Smooth muscle cell (in vitro differentiated cells): Measurements from ENCODE around the gene ZMIZ1. TPM values are rescaled to one million over a fixed set of nuclear protein-coding genes. Genes with fewer than 3 reads are reported as not detected.
A peak's percentile ranks its signal among the peaks of the same experiment; 100 is the strongest.

Source experiments
- DNase-seq: peaks from one replicate; lab custom pipeline; 2025; ENCODE audit not compliant: unreplicated experiment; lab: John Stamatoyannopoulos, UW
- H2AFZ ChIP-seq: fragments of 200-600 bp; sonication (generic); 2 replicates; pipeline ENCODE4 v1.6.0; 2016; ENCODE audit warnings: antibody characterized with exemption, low read depth, mild to moderate bottlenecking
- H3F3A ChIP-seq: fragments of 200-600 bp; sonication (generic); 2 replicates; pipeline ENCODE4 v1.6.0; 2017; ENCODE audit warnings: antibody characterized with exemption, low read depth
- H3K27ac ChIP-seq: fragments of 200-600 bp; sonication (generic); 2 replicates; pipeline ENCODE4 v1.5.1; 2016; ENCODE audit warnings: low read depth, mild to moderate bottlenecking
- H3K27me3 ChIP-seq: fragments of 200-600 bp; sonication (generic); 2 replicates; pipeline ENCODE4 v1.6.1; 2016; ENCODE audit warnings: low read depth, mild to moderate bottlenecking
- H3K36me3 ChIP-seq: fragments of 200-600 bp; sonication (generic); 2 replicates; pipeline ENCODE4 v1.5.1; 2016; ENCODE audit warnings: low read depth
- H3K4me1 ChIP-seq: fragments of 200-600 bp; sonication (generic); 2 replicates; pipeline ENCODE4 v1.5.1; 2016; ENCODE audit warnings: low read depth
- H3K4me2 ChIP-seq: fragments of 200-600 bp; sonication (generic); 2 replicates; pipeline ENCODE4 v1.6.0; 2016; ENCODE audit warnings: mild to moderate bottlenecking
- H3K4me3 ChIP-seq: fragments of 200-600 bp; sonication (generic); 2 replicates; pipeline ENCODE4 v1.5.1; 2016; ENCODE audit warnings: mild to moderate bottlenecking
- H3K79me2 ChIP-seq: fragments of 200-600 bp; sonication (generic); 2 replicates; pipeline ENCODE4 v1.6.0; 2016; ENCODE audit warnings: low read depth, mild to moderate bottlenecking
- H3K9ac ChIP-seq: fragments of 200-600 bp; sonication (generic); 2 replicates; pipeline ENCODE4 v1.6.0; 2016; ENCODE audit warnings: low read depth
- H3K9me3 ChIP-seq: fragments of 200-600 bp; sonication (generic); replicated peaks from 2 replicates; pipeline ENCODE4 v1.5.1; 2016; ENCODE audit warnings: low read depth
- H4K20me1 ChIP-seq: fragments of 200-600 bp; sonication (generic); 2 replicates; pipeline ENCODE4 v1.6.0; 2016; ENCODE audit warnings: low read depth
- CTCF ChIP-seq: fragments of 200-600 bp; sonication (generic); IDR thresholded peaks from 2 replicates; pipeline ENCODE4 v1.5.1; 2017; ENCODE audit warnings: borderline replicate concordance, mild to moderate bottlenecking, antibody characterized with exemption; ENCODE audit not compliant: insufficient read depth, poor library complexity, severe bottlenecking
- WGBS: methylation state at CpG from one replicate; pipeline ENCODE4 v1.1.7; 2016; ENCODE audit warnings: low lambda C conversion rate; 5-methylcytosine and 5-hydroxymethylcytosine counted together
- polyA plus RNA-seq: library from polyadenylated mRNA; unstranded; fragments of >200 nt; fragmentation: Nextera tagmentation; extraction: Ambion mirVana; gene quantifications from 2 replicates; pipeline ENCODE4 v1.2.1, GENCODE V29; 2016
- total RNA-seq: library from RNA; depleted of rRNA; stranded (reverse); fragments of >200 nt; gene quantifications from 2 replicates; pipeline ENCODE4 v1.2.3, GENCODE V29; 2014

ZMIZ1 gene
- total and polyA plus RNA-seq, 2 experiments from 2014 or later = 24.2 to 31.3 TPM

GRCh38 chr10:79320820-79321493, 252.2 kb downstream of the ZMIZ1 start:
- H3K36me3 ChIP-seq = no peaks in the 10 kb centered on the region
- H3K27me3 ChIP-seq = no peaks in the 10 kb centered on the region
- H3K79me2 ChIP-seq = no peaks in the 10 kb centered on the region
- H3F3A ChIP-seq = peaks cover 27% of the 10 kb centered on the region
- no peak for TF ChIP-seq CTCF
- H3K4me3 ChIP-seq = no peak overlapping the region
- no peak overlapping the region for H2AFZ ChIP-seq
- H3K9ac ChIP-seq = peak overlapping the region; percentile 63
- peaks cover 12% of the 10 kb centered on the region for H3K4me1 ChIP-seq
- no peaks in the 10 kb centered on the region for H3K9me3 ChIP-seq
- no peak for DNase-seq
- H3K4me2 ChIP-seq = peak overlapping the region; percentile 41
- H3K27ac ChIP-seq = peak overlapping the region; percentile 79
- 68% methylated on average over 7 of the region's 7 CpGs for WGBS
- no peaks in the 10 kb centered on the region for H4K20me1 ChIP-seq

- Histone ChIP-seq H3F3A (peaks cover 22% of the 10 kb centered on the region), H3K79me2 (no peaks in the 10 kb centered on the region), H3K36me3 (no peaks in the 10 kb centered on the region), H3K9me3 (no peaks in the 10 kb centered on the region), H4K20me1 (no peaks in the 10 kb centered on the region), H3K27me3 (no peaks in the 10 kb centered on the region), H2AFZ (no peak overlapping the region), H3K27ac (peak overlapping the region; percentile 79), H3K9ac (peak overlapping the region; percentile 63), H3K4me3 (no peak overlapping the region), H3K4me1 (peaks cover 11% of the 10 kb centered on the region), H3K4me2 (peak overlapping the region; percentile 41)
- no peak for DNase-seq
- no peak for TF ChIP-seq CTCF
- WGBS = 100% methylated on average over 2 of the region's 2 CpGs
Measured at GRCh38 chr10:79321494-79321882, 252.7 kb downstream of the ZMIZ1 start.

- Histone ChIP-seq H4K20me1 (no peaks in the 10 kb centered on the region), H3K27me3 (no peaks in the 10 kb centered on the region), H3F3A (peaks cover 19% of the 10 kb centered on the region), H3K36me3 (no peaks in the 10 kb centered on the region), H3K9me3 (no peaks in the 10 kb centered on the region), H3K27ac (peak overlapping the region; percentile 79), H3K79me2 (no peaks in the 10 kb centered on the region), H3K4me2 (peak overlapping the region; percentile 41), H3K9ac (peak overlapping the region; percentile 63), H3K4me1 (peaks cover 6% of the 10 kb centered on the region), H3K4me3 (no peak overlapping the region), H2AFZ (no peak overlapping the region)
- DNase-seq = no peak
- no peak for TF ChIP-seq CTCF
Measured at GRCh38 chr10:79321951-79322350, 253.2 kb downstream of the ZMIZ1 start.
